Colonic mucosa (tissue), 4 donors: ENCODE data around the gene TSPAN9. TPM values are rescaled to one million over a fixed set of nuclear protein-coding genes. Genes with fewer than 3 reads are reported as not detected.

Experiments
- DNase-seq: peaks from one replicate; pipeline ENCODE4 v3.0.0-alpha.2; 2020
- H3K27ac ChIP-seq: fragments of 200-600 bp; one replicate; pipeline ENCODE4 v1.8.0; 2021
- H3K27me3 ChIP-seq: fragments of 200-600 bp; one replicate; pipeline ENCODE4 v1.8.0; 2021
- H3K36me3 ChIP-seq: fragments of 200-600 bp; one replicate; pipeline ENCODE4 v1.8.0; 2021
- H3K4me1 ChIP-seq: fragments of 200-600 bp; one replicate; pipeline ENCODE4 v1.8.0; 2021; ENCODE audit warnings: mild to moderate bottlenecking
- H3K4me3 ChIP-seq: fragments of 200-600 bp; one replicate; pipeline ENCODE4 v1.8.0; 2021
- H3K9ac ChIP-seq, 2 donors: one replicate each; pipeline ENCODE4 v1.7.0; 2013; ENCODE audit warnings: control low read depth in 2 of 2, low read depth in 2 of 2, low read length in 2 of 2
- H3K9me3 ChIP-seq: fragments of 200-600 bp; one replicate; pipeline ENCODE4 v1.8.0; 2021
- intact Hi-C: fragments of 100-400 bp; cut with DNase I; formaldehyde crosslinking; loops from one replicate; pipeline ENCODE4 v1.14.1; 2022
- total RNA-seq, 2 donors: library from RNA; stranded (reverse); fragmentation: NEBNext Ultra II Directional in 1 of 2; extraction: Animal tissue kit (Norgen Biotek cat#: 25700) in 1 of 2; gene quantifications; one replicate each; pipeline ENCODE4 v1.2.1, GENCODE V29; 2021
- TF ChIP-seq, protein P1 (sequence below): fragments of 200-600 bp; IDR thresholded peaks from one replicate; pipeline ENCODE4 v1.8.0; 2022; ENCODE audit warnings: antibody characterized with exemption, mild to moderate bottlenecking
- donor health status: healthy.
- donor health status: DM: no; HTN: no; CAD: no.
- donor health status: DM: no; HTN: no; CAD: no.

The TSPAN9 gene
- total RNA-seq, 2 donors from 2014 or later, result 4.7 to 9.9 TPM

DNA sequence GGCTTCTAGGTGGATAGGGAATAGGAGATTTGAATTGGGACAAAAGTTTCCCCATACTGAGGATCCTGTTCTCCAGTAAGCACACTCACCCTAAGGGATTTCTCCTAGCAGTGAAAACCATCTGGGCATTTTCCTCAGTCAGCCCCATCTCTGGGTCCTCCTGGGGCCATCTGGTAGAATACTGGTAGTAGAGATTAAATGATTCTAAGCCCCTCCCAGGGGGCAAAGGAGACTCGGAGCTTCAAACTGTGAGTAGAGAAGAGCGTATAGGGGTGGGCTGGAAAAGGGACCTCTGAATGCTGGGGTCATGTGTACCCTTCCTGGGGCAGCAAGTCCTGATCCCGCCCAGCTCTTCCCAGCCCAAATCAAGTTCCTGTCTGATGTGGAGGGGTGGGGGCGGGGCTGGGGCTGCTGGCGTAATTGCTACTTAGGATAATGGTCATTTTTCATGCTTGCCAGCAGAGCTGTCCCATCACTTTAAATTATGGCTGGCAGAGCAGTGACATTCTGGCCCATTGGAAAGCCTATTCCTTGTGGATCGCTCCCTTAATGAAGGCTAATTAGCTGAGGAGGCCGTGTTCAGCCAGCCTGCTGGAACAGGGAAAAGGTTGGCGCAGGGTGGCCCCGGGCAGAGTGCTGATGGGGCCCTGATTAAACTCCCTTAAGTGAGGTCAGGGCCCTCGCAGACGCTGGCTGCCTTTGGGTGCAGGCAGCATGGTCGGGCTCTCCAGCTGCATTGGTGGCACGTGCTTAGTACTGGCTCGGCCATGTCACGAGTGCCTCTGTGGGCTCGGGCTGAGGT, 127.8 kb downstream of the TSPAN9 start:
- no peaks in the 10 kb centered on the region for H3K9me3 ChIP-seq
- no peak overlapping the region for H3K4me3 ChIP-seq
- H3K36me3 ChIP-seq, result no peaks in the 10 kb centered on the region
- no peak overlapping the region for H3K9ac ChIP-seq
- peaks cover 19% of the 10 kb centered on the region for H3K27me3 ChIP-seq
- intact Hi-C loops, result loop anchor here (5.0 to 10.0 kb wide), 2 partner anchors 70 to 133 kb away; no protein-coding TSS in a partner anchor
- no peak overlapping the region for H3K27ac ChIP-seq
- no peak for DNase-seq
- TF ChIP-seq, protein P1, sequence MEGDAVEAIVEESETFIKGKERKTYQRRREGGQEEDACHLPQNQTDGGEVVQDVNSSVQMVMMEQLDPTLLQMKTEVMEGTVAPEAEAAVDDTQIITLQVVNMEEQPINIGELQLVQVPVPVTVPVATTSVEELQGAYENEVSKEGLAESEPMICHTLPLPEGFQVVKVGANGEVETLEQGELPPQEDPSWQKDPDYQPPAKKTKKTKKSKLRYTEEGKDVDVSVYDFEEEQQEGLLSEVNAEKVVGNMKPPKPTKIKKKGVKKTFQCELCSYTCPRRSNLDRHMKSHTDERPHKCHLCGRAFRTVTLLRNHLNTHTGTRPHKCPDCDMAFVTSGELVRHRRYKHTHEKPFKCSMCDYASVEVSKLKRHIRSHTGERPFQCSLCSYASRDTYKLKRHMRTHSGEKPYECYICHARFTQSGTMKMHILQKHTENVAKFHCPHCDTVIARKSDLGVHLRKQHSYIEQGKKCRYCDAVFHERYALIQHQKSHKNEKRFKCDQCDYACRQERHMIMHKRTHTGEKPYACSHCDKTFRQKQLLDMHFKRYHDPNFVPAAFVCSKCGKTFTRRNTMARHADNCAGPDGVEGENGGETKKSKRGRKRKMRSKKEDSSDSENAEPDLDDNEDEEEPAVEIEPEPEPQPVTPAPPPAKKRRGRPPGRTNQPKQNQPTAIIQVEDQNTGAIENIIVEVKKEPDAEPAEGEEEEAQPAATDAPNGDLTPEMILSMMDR, result no peak
- H3K4me1 ChIP-seq, result no peaks in the 10 kb centered on the region

DNA sequence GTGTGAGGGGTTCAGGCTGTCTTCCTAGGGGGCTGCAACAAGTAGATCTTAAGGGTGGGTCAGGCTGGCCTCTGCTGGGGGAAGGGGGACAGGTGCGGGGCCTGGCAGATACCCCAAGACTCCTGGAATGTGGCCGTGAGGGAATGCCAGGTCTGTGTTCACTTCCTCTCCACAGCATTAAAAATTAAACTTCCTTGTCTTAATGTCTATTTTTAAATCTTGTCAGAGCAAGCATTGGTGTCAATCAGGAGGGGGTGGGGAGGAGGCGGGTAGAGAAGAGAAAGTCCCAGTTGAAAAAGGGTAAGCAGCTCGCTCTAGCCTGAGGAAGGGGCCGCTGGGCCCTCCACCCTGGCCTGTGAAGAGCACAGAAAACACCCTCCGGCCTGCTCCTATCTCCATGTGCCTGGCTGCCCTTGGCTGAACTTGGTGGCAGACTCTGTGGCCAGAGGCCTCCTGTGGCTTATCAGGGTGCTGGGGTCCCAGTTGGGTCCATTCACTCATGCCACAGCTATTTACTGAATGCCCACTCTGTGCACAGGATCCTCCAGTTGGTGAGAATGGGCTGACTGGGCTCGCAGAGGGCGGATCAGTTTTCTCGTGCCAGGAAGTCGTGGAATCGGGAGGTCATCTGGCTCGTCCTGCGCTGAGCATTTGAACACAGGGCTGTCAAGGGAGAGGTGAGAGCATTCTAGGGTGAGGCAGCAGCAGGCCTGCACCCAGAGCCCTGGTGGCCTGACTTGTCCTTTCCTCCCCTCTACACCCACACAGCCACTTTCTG, 128.8 kb downstream of the TSPAN9 start:
- no peak overlapping the region for H3K27ac ChIP-seq
- no peak overlapping the region for H3K4me3 ChIP-seq
- intact Hi-C loops, result loop anchor here (10.0 kb wide), 1 partner anchor 71 kb away; no protein-coding TSS in a partner anchor
- H3K9ac ChIP-seq, result no peak overlapping the region
- H3K4me1 ChIP-seq, result no peaks in the 10 kb centered on the region
- H3K9me3 ChIP-seq, result no peaks in the 10 kb centered on the region
- TF ChIP-seq, protein P1, result no peak
- DNase-seq, result no peak
- no peaks in the 10 kb centered on the region for H3K36me3 ChIP-seq
- peaks cover 9% of the 10 kb centered on the region for H3K27me3 ChIP-seq

DNA sequence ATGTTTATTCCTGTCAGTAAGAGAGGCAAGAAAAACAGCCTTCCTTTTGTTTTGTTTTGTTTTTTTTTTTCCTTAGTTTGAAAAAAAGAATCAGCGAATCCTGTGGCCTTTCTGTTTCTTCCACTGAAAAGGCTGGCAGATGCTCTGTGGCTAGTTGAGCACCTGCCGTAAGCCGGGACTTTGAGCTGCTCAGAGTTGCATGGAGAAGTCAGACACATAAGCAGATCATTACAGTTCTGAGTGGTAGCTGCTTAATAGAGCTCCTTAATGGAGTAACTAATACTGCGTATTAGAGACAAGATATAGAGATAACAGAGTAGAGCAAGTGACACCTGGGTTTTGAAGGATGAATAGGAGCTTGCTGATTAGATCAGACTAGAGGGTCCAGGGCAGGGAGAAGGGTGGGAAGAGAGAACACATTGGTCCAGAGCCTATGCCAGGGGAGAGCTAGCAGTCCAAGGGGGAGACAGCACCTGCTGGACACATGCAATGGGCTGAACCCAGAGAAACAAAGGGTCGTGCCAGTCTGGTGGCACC, 129.4 kb downstream of the TSPAN9 start:
- TF ChIP-seq, protein P1, result no peak
- no peaks in the 10 kb centered on the region for H3K9me3 ChIP-seq
- H3K4me1 ChIP-seq, result no peaks in the 10 kb centered on the region
- H3K36me3 ChIP-seq, result no peaks in the 10 kb centered on the region
- intact Hi-C loops, result loop anchor here (10.0 kb wide), 1 partner anchor 72 kb away; no protein-coding TSS in a partner anchor
- H3K27me3 ChIP-seq, result peaks cover 8% of the 10 kb centered on the region
- no peak overlapping the region for H3K4me3 ChIP-seq
- no peak overlapping the region for H3K27ac ChIP-seq
- H3K9ac ChIP-seq, result no peak overlapping the region
- no peak for DNase-seq

DNA sequence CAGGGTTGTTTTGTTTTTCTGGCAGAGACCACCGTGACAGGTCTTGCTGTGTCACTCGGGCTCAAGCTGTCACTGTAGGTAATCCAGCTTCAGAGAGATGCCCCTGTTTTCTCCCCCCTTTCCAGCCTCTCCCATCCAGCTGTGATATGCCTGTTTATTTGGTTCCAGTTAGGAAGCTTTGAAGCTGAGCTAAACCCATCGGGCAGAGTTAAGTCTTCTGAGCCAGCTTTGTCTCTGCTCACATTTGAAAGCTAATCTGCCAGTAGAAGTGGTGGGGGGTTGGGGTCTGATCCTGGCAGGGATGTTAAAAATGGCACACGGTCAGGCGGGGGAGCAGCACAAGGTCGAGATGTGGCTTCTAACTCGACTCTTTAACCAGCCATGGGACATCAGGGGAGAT, 130.0 kb downstream of the TSPAN9 start:
- DNase-seq, result no peak
- intact Hi-C loops, result loop anchor here (10.0 kb wide), 1 partner anchor 72 kb away; no protein-coding TSS in a partner anchor
- TF ChIP-seq, protein P1, result no peak
- H3K27ac ChIP-seq, result no peak overlapping the region
- no peaks in the 10 kb centered on the region for H3K36me3 ChIP-seq
- no peak overlapping the region for H3K9ac ChIP-seq
- peaks cover 2% of the 10 kb centered on the region for H3K27me3 ChIP-seq
- H3K4me3 ChIP-seq, result no peak overlapping the region
- no peaks in the 10 kb centered on the region for H3K4me1 ChIP-seq
- no peaks in the 10 kb centered on the region for H3K9me3 ChIP-seq

DNA sequence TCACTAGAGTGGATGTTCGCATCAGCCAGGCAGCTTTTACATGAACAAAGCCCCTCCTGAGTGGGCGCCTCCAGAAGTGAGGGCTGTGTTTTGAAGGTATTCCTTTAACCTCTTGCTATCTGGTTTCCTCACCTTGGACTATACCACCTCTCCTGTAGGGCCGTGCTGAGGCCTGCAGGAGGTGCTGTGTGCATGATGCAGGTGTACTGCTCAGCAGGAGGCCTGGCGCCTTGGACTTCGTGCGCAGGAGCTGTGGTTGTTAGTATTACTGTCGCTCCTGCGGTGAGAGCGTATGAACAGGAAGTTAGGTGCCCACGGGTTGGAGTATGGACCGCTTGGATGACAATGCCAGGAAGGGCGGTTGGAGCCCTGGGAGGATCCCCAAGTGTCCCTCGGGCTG, 130.7 kb downstream of the TSPAN9 start:
- Histone ChIP-seq H3K27me3 (no peaks in the 10 kb centered on the region), H3K4me1 (no peaks in the 10 kb centered on the region), H3K27ac (no peak overlapping the region), H3K36me3 (no peaks in the 10 kb centered on the region), H3K4me3 (no peak overlapping the region), H3K9me3 (no peaks in the 10 kb centered on the region), H3K9ac (no peak overlapping the region)
- no peak for DNase-seq
- TF ChIP-seq, protein P1, result no peak
- intact Hi-C loops, result loop anchor here (10.0 kb wide), 1 partner anchor 73 kb away; no protein-coding TSS in a partner anchor
